ENCODE results near the gene C1orf56.

The C1orf56 gene
- 0.48 to 1.4 reads per million in 2 donors for total RNA-seq

DNA sequence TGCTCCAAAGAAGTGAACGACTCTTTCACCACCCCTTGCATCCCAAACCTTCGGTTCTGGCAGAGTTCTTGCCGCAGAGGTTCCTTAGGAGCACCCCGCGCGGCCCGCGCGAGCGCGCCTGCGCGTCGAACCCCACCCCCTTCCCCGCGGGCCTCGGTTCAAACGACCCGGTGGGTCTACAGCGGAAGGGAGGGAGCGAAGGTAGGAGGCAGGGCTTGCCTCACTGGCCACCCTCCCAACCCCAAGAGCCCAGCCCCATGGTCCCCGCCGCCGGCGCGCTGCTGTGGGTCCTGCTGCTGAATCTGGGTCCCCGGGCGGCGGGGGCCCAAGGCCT is at the start of gene C1orf56:
TSS of gene C1orf56 (plus strand) at position 161 of the 334 bp plus-strand sequence. CDS start at position 258, 97 bp downstream.
- peak; percentile 49 for DNase-seq

DNA sequence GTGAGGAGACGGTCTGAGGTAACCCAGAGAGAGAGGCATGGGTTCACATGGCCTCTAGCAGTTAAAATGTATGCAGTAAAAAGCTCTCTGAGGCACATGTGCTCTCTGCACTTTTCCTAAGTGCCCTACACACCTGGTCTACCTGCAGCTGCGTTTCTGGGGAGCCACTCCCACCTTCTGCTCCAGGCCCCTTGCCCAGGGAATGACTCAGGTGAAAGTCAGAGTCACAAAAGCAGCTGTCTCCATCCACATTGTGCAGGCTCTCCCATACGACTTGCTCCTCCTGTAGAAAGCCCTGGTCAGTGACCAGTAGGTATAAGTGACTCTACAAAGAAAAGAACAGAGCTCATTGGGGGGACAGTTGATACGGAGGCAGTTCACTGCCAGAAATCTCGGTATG is 49.6 kb upstream of the C1orf56 start:
- no peak for DNase-seq

DNA sequence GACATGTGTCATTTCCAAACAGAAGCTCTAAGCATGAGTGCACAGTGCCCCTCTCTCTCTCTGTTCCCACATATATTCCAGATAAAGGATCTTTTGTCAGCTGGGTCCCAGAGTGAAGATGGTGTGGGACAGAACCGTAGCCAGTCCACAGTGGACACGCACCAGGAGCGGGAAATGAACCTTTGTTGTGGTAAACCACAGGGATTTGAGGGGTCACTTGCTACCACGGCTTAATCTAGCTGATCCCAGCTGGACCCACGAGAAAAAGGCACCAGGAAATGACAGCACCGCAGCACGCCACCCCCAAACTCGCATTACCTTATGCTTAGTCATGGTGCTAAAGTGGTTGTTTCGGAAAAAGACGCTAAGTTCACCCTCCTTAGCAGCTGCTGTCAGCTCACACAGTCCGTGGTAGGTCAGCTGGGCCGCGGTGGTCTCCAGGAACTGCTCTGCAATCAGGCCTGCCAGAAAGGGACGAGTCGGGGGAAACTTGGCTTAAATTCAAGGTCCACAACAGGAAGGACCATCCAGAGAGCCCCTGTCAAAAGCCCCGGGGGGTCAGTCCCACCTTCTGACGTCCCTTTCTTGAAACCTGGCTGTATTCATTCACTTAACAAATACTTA is 48.4 kb upstream of the C1orf56 start:
- DNase-seq: no peak

- DNase-seq: no peak
These were observed 47.6 kb upstream of the C1orf56 start for GRCh38 chr1:150999926-151000325.

DNA sequence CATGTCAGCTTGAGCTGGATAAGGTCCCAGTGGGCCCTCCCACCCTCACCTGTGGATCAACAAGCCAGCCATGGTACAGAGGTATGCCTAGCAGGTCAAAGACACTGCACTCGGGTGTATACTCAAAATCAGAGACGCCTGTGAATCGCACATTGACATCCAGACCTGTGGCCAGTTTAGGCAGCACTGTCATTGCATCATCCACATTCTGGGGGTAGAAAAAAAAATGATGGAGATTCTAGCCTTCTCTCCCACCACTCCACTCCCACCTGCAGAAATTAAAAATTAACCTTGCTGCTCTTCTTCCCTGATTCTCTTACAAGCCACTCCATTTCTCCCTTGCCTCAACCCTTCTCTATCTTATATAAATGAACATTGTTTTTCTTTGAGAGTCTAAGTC is 47.1 kb upstream of the C1orf56 start:
- DNase-seq: no peak

- no peak for DNase-seq
These were observed 45.9 kb upstream of the C1orf56 start for GRCh38 chr1:151001602-151002001.

DNA sequence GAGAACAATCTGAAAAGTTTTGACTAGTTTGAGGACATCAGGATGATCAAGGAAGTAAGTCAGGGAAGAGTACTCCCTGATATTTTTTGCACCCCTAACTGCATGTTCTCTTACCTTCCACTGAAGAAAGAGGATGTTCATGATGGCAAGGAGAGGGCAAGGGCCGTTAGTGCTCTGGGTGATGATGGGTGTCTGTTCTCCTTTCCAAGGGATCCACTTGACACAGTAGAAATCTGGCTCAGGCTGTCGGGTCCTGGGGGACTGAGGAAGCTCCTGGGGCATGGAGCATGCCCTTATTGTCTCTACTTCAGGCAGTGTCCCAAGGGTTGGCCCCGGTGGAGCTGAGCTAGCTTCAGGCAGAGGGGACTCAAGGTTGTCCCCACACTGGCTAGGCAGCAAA is 45.5 kb upstream of the C1orf56 start:
- DNase-seq: no peak

GRCh38 chr1:151002611-151003010 is 44.9 kb upstream of the C1orf56 start:
- DNase-seq: no peak

DNA sequence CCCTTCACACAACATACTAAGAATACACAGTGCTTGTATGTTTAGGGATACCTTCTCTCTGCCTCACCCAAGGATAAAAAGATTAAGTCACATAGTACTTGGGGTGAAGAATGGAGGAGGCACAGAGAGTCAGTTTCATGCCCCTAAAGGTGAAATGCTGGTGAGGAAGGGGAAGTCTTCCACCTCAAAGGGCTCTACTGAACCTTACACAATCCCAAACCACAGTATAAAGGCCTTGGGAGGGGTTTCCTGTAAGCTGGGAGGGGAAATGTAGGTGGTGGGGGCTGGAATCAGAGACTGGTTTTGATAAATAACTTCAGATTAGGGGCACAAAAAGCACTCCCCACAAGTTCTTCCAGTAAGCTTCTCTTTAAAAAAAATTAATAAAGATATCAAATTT is 44.4 kb upstream of the C1orf56 start:
- no peak for DNase-seq

GRCh38 chr1:151005729-151006319 is 41.7 kb upstream of the C1orf56 start:
- no peak for DNase-seq

DNA sequence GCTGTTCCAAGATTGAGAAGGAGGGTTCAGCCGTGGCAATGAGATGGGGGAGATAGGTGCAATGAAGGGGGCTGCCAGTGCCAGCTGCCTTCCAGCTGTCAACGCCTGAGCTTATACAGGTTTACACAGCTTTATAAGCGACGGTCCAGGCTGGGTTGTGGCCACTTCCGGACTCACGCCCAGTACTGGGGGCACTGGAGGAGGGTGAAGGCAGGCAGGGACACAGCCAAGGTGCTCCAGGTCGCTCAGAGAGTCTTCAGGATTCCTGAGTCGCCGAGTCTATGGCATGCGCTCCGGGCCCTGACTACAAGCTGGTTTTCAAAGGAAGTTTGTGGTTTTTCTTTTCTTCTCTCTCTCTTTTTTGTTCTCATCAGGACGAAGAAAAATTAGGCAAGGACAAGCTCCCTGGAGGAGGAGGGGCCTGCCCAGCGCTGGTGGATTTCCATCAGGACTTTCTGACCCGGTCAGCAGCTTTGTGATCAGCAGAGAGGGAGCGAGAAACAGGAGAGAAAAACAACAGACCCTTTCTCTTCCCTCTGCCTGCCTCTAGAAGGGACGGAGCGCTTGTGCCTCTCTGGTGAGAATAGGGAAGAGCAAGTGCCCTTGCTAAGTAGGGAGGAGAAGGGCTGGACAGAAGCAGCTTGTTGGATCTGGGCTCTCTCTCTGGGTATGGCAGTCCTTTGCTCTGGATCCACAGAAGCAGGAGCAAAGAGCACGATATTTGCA is 41.1 kb upstream of the C1orf56 start, which contains the start of gene MINDY1:
TSS of gene MINDY1 (minus strand) at position 576 of the 726 bp plus-strand sequence. CDS start 4,285 bp downstream, outside the sequence.
- peak; percentile 14 for DNase-seq

DNA sequence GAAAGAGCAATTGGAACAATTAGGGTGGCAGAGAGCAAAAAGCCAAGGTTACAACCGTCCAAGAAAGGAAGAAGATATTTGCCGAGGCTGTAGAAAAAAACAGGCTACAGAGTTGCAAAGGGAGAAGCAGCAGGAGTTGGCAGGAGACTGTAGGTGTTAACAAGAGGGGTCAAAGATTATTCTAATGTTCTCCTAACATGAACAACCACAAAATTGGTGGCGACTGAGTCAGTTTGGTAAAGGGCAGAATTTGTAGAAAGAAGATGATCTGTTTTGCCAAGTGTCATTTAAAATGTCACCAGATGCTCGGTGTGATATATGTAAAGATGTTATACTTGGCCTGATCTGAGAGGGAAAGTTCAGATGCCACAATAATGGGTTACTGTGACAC is 39.7 kb upstream of the C1orf56 start:
- no peak for DNase-seq

- peak; percentile 97 for DNase-seq
These were observed 39.0 kb upstream of the C1orf56 start, which contains the start of gene PRUNE1 for GRCh38 chr1:151008244-151009205. Gene PRUNE1, plus strand, starts transcription at chr1:151008449. Its CDS starts 184 bp downstream, at chr1:151008633.

DNA sequence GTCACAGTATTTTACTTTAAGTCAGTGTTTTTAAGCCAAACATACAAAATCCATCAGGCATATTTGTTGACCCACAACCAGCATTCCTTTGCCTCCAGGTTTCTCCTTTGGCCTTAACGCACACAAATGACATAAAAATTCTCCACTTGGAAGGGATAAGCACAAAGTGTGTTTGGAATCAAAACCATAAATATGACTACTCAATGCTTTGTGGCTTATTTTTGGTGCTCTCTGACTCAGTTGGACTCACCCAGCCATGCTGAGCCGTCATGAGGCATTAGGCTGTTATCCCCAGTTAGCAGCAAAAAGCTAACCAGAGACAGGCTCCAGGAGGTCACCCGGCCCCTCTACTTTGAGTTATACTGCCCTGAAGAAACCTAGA is 38.4 kb upstream of the C1orf56 start:
- DNase-seq: no peak

DNA sequence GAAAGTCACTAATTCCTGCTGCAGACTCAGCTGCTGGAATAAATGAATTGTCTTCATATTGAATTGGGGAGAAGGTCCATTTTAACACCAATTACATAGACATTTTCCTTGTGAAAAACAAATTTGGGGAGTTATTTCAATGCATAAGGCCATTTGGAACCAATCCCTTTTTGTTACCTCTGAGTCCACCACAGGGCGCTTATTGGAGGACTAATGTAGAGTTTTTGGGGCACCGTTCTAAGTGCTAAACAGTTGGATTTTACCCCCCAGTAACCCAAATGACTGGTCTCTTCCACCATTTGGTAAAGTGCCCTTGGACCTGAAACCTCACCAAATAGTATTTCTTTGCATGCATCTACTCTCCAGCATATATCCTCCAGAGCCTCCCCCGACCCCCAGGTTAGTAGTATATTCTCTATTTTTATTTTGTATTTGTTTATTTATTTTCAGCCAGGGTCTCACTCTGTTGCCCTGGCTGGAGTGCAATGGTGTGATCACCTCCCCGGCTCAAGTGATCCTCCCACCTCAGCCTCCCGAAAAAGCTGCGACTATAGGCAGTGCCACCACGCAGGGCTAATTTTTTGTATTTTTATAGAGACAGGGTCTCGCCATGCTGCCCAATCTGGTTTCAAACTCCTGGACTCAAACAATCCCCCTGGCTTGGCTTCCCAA is 37.7 kb upstream of the C1orf56 start:
- DNase-seq: no peak

DNA sequence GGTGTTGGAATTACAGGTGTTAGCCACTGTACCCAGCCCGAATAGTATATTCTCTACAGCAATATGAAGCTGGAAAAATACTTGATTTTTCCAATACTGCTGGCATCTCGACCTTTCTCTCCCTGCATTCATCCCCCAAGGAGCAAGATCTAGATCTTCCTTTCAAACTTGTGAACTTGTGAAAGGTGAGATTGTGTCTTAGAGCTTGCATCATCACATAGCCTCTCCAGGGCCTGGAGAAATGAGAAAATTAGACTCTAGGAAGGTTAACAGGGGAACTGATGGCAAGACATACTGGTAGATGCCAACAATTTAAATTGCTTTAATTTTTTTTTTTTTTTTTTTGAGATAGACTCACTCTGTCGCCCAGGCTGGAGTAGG is 37.2 kb upstream of the C1orf56 start:
- no peak for DNase-seq

GRCh38 chr1:151011154-151011850 is 36.2 kb upstream of the C1orf56 start:
- no peak for DNase-seq

DNA sequence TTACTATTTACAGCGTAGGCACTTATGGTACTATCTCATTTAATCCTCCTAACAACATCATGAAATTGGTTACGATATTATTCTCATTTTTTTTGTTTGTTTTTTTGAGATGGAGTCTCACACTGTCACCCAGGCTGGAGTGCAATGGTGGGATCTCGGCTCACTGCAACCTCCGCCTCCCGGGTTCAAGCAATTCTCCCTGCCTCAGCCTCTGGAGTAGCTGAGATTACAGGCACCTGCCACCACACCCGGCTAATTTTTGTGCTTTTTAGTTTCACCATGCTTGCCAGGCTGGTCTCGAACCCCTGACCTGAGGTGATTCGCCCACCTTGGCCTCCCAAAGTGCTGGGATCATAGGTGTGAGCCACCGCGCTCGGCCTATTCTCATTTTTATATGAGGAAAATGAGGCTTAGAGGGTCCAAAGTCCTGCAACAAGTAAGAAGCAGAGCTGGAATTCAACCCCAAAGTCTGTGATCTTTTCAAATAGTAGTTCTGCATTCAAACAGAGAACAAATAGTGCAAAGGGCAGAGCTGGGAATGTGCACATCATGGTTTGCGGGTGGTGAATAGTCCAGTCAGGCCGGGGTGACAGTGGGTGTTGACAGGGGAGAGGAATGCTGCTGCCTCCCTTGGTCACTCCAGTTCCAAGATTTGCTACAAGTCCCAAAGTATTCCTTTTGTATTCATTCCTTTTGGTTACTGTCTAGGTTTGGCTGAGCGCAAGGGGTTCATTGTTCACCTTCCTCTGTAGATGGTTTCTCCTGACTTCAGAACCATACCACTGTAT is 34.7 kb upstream of the C1orf56 start:
- DNase-seq: no peak

DNA sequence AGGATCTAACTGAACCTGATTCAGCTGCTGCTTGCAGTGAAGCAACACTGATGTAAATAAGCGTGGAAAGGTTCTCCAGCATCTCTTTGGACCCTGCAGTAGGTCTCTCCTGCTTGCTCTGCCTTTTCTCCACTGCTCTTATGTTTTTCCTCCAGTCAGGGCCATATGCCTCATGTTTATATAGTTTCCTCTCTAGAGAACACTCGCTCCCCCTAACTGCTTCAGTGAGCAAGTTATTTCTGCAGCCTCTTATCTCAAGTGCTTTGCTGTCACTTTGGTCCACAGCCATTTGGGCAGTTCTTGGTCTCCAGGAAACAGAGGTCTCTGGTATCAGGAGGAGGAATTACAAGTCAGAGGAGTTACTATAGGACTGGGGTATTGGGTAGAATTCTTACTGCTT is 34.0 kb upstream of the C1orf56 start:
- no peak for DNase-seq

- DNase-seq: peak; percentile 87
These were observed 22.9 kb upstream of the C1orf56 start for GRCh38 chr1:151024540-151025146.
